Measurements from ENCODE around the gene SDK1. TPM values are rescaled to one million over a fixed set of nuclear protein-coding genes. Genes with fewer than 3 reads are reported as not detected.

Gene SDK1
- total RNA-seq, 6 experiments from 2014 or later: not detected

DNA sequence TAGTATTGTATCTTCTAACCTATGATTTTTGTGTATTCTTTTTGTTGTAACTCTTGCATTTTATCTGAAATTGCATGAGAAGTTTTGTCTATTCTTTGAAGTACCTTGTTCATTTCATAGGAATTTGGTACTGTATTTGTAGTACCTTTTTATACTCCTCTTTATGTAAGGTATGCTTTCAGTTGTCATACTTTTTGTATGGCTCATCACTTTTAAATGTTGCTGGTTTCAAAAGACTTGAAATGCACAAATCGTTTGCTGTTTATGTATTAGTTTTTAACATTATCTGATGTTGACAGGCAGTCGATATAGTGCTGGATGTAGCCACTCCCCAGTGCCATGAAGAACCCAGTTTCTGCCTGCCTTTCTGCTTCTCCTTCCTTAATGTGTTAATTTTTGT is 158.1 kb downstream of the SDK1 start:
- no peak for TF ChIP-seq CTCF (IDR thresholded peaks at IDR 0.05)
- no peaks in the 10 kb centered on the region for H3K4me1 Mint-ChIP-seq (ENCODE audit: low read depth)
- H3K9me3 Mint-ChIP-seq: peaks cover 57% of the 10 kb centered on the region
- no peak overlapping the region for H3K27ac Mint-ChIP-seq
- H3K36me3 Mint-ChIP-seq (ENCODE audit: low read depth): no peaks in the 10 kb centered on the region
- no peak for DNase-seq
- no peaks in the 10 kb centered on the region; the same call in 1 of the 2 replicates for H3K27me3 Mint-ChIP-seq (ENCODE audit: insufficient read depth)
- no peak overlapping the region for H3K4me3 Mint-ChIP-seq

DNA sequence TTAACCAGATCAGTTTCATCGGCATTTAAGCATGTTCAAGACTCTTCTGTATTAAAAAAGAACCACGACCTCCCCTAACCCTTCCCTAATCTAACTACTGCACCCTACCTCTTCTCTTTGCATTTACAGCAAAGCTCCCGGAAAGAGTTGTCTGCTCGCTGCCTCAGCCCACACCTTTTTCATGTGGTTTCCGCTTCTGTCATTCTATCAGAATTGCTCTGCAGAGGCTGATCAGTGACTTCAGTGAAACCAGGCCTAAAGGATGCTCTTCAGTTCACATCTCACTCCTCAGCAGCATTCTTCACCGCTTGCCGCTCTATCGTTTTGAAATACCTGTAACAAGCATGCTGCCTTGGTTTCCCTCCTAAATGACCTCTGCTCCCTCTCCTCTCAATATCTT is 160.9 kb downstream of the SDK1 start:
- H3K4me3 Mint-ChIP-seq: no peak overlapping the region
- no peak for TF ChIP-seq CTCF (IDR thresholded peaks at IDR 0.05)
- H3K36me3 Mint-ChIP-seq (ENCODE audit: low read depth): no peaks in the 10 kb centered on the region
- no peak overlapping the region for H3K27ac Mint-ChIP-seq
- peaks cover 56% of the 10 kb centered on the region for H3K9me3 Mint-ChIP-seq
- no peaks in the 10 kb centered on the region; the same call in 1 of the 2 replicates for H3K27me3 Mint-ChIP-seq (ENCODE audit: insufficient read depth)
- no peak for DNase-seq
- H3K4me1 Mint-ChIP-seq (ENCODE audit: low read depth): no peaks in the 10 kb centered on the region

DNA sequence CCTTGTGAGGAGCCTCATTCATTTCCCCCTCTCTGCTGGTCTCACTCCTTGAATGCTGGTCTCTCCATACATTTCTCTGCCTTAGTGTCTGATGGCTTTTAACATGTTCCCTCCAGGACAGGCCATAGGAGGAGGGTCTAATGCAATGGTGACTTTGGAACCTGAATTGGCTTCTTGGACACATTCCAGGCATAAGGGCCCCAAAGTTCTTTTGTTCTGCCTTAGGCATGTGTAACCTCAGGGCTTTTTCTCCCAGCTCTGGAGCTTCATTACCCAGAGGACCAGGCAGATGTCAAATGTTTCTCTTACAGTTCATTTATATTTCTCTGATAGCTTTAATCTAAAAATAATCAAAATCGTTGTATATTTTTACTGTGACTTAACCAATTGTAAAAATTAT is 162.6 kb downstream of the SDK1 start:
- Mint-ChIP-seq H3K4me1 (ENCODE audit: low read depth) (no peaks in the 10 kb centered on the region), H3K27ac (no peak overlapping the region), H3K9me3 (peaks cover 45% of the 10 kb centered on the region), H3K27me3 (ENCODE audit: insufficient read depth) (no peaks in the 10 kb centered on the region; the same call in 1 of the 2 replicates), H3K4me3 (no peak overlapping the region), H3K36me3 (ENCODE audit: low read depth) (no peaks in the 10 kb centered on the region)
- no peak for DNase-seq
- no peak for TF ChIP-seq CTCF (IDR thresholded peaks at IDR 0.05)

DNA sequence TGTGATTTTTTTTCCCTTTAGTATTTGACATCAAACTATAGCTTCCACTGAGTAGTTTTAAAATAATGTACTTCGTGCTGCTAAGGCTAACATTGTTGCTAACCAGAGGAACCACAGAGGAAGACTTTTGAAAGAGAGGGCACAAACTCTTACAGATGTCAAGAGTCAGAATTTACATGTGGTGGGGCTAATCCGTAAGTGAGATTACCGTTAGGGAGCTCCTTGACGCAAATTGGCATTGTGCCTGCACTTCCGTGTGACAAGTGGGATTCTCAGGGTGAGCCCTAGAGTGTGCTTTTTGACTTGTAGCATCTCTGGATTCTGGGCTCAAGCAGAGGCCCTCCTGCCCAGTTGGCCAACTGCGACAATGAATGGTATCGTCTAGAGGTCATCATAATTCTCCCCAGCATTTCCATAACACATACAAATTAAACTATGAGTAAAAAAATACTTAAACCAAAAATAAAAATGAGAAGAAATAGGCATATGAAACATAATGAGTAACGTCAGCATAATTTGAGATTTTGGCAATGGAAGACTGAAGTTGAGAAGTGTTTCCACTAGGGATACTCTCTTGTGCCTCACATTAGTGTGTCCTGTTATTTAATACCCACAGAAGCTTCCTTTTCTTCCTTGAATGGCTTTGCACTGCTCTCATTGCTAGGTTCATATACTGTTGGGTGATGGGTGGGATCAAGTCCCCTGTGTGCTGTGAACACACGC is 164.0 kb downstream of the SDK1 start:
- no peak for DNase-seq
- no peaks in the 10 kb centered on the region; the same call in 1 of the 2 replicates for H3K27me3 Mint-ChIP-seq (ENCODE audit: insufficient read depth)
- no peak for TF ChIP-seq CTCF (IDR thresholded peaks at IDR 0.05)

DNA sequence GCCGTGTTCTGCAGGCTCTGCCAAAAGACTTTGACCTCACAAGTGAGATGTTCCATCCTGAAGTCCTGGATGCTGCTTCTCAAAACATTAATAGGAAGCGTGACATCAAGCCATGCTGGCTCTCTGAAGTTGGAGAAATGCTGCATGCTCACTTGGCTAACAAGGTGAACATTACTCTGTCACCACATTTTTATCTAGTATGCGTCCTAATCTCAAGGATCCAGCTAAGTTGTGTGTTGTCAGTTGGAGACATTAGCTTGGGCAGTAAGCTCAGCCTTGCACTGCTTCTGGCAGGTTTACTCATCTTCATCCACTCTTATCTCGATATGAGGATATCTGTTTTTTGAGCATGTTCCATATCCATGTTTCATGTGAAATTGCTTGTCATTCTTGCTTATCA is 165.2 kb downstream of the SDK1 start:
- H3K27me3 Mint-ChIP-seq (ENCODE audit: insufficient read depth): no peaks in the 10 kb centered on the region
- H3K4me3 Mint-ChIP-seq: no peak overlapping the region
- H3K9me3 Mint-ChIP-seq: peaks cover 34% of the 10 kb centered on the region
- no peaks in the 10 kb centered on the region for H3K36me3 Mint-ChIP-seq (ENCODE audit: low read depth)
- no peak for DNase-seq
- no peak for TF ChIP-seq CTCF (IDR thresholded peaks at IDR 0.05)
- H3K27ac Mint-ChIP-seq: no peak overlapping the region
- H3K4me1 Mint-ChIP-seq (ENCODE audit: low read depth): no peaks in the 10 kb centered on the region

More for the DNA sequence above, 164.0 kb downstream of the SDK1 start:
- H3K4me3 Mint-ChIP-seq: no peak overlapping the region
- no peaks in the 10 kb centered on the region for H3K4me1 Mint-ChIP-seq (ENCODE audit: low read depth)
- H3K36me3 Mint-ChIP-seq (ENCODE audit: low read depth): no peaks in the 10 kb centered on the region
- H3K9me3 Mint-ChIP-seq: peaks cover 34% of the 10 kb centered on the region
- no peak overlapping the region for H3K27ac Mint-ChIP-seq
